HG03097 (cell line): ENCODE results near the gene MYDGF.
"Not testable (repeated sequence)": the region's sequence is repeated elsewhere in the genome, so short reads cannot be mapped to it uniquely, and the experiment has no call there.

Experiments
- ATAC-seq: cut with Tn5 transposase; IDR thresholded peaks from one replicate; pipeline ENCODE4 v1.9.1; 2021; ENCODE audit not compliant: unreplicated experiment, low FRiP score

Gene MYDGF

DNA sequence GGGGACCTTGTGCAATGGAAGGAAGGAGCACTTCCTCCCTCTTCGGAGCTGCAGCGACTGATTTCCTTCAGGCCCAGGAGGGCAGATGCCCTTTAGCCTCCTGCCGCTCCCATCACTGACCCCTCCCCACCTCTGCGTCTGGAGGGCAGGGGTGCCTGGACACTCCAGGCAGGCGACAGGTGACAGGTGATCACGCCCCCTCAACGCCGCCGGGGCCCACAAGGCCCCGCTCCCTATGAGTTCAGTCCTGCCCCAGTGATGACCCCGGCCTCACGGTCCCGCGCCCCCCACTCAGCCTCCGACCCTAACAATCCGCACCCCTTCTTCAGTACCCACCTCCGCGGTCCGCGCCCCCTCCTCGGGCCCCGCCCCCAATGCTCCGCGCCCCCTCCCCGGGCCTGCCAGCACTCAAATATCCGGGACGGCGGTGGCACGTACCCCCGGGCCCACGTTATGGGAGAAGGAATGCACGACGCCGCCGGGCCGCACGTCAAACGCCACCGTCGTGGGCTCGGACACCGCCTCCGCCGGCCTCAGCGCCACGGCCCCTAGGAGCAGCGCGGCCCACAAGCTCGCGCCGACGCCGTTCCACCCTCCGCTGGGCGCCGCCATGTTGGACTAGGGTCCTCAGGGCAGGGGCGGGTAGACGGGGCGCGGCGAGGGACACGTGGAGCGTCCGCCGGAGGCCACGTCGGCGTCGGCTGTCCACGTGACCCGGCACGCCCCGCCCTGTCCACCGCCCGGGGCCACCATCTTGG lies at the start of gene MYDGF:
Gene MYDGF, minus strand, starts transcription at position 620 of the 758 bp plus-strand sequence. Its CDS starts 8 bp downstream, at position 612.
- ATAC-seq, result no peak

DNA sequence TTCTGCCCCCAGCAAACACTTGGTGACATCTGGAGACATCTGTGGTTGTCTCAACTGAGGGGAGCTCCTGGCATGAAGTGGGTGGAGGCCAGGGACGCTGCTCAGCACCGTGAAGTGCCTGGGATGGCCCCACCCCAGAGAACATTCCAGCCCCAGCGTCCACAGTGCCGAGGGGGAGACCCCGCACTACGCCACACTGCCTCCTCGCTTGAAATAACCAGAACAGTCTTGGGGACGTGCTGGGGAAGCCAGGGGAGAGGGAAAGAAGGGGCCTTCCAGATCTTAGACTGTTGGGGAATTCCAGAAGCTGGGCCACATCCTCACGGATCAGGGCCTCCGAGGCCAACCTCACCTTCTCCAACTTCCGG lies 49.3 kb upstream of the MYDGF start:
- ATAC-seq, result no peak

DNA sequence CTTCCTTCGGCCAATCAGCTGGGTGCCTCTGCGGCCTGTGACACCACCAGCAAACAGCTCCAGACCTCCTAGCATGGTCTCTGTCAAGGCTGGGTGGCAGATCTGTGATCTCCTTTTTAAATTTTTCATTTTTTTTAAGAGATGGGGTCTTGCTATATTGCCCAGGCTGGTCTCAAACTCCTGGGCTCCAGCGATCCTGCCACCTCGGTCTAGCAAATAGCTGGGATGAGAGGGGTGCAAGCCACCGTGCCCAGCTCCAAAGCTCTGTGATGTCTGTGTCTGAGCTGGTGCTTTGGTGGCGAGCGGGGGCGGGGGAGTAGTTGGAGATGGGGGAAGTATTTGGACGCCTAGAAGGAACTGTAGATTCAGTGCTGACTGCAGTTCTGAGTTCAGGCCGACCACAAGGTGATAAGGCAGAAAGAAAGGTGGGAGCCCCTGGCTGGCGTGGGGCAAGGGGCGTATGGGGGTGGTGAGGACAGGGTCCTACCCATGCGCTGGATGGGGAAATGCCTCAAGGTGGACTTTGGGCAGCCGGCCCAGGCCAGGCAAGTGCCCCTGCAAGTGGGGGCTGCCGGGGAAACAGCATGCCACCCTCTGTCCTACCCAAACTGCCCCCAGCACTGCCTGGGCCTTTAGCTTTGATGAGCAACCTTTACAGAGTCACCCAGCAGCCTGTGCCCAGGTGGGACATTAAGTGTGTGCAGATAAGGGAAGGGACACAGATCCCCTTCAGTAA lies 48.0 kb upstream of the MYDGF start:
- ATAC-seq, result no peak

DNA sequence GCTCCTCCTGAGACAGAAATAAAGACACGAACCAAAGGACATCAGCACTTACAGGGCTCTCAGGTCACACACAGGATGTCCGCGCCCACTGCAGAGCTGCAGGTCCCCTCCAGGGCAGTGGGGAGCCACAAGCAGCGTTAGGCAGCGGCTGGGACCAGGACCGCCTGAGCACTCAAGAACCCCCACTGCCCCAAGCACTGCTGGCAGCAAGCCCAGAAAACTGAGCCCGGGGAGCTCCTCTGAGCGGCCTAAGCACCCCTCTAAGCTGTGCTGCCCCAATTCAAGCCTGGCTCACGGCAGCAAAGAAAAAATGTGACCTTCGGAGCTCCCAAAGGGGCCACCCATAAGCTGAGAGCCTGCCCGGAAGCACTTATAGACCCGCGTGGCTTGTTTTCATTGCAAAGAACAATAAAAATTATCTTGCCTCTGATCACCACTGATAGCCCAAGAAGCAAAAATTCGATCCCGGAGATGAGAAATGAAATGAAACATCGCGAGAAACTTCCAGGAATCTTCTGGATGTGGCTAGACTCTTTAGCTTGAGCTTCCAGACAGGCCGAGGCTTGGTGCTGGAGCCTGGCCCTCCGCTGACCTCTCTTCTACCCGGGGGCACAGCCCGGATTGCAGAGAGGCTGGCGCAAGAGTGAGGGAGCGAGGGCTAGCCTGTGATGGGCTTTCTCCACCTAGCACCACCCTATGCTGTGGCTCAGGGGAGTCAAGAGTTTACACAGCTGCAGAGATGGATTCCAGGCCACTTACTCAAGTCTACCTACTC lies 47.2 kb upstream of the MYDGF start:
- no peak for ATAC-seq

DNA sequence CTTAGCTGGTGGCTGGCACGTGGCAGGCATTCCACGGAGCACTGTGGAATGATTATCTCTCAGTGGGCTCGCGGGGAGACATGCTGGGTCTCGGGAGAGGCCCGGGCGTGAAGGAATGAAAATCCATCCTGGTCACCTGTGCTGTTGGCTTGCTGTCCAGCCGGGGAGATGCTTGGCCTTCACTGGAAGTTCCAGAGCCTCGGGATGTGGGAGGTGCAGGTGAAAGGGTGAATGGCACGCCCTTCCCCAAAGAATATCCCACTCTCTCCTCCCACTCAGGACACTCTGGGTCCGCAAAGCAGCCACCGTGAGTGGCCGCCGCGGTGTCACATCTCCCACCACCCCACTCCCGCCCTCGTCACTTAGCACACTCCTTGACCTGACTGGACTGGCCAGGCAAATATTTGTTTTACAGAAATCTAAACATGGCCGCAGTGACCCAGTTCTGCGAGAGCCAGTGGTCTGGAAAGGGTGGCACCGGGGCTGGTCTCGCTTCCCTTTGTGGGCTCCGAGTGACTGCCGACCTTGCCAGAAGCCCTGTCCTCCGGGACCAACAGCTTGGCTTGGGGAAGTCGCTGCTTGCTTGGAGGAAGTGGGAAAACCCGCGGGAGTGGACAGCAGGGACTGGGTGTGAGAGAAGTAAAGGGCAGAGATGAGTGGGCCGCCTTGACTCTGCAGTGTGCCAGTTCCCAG lies 45.5 kb upstream of the MYDGF start:
- ATAC-seq, result no peak

DNA sequence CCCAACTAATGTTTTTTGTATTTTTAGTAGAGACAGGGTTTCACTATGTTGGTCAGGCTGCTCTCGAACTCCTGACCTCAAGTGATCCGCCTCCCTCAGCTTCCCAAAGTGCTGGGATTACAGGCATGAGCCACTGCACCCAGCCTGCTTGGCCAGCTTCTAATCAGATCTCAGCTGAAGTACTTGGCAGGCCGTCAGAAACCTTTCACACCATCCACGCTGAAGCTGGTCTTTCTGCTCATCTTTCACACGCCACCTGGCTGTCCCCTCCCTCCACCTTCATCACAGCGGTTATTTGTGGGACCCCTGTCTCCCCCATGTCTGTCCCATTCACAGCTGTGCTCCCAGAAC lies 45.0 kb upstream of the MYDGF start:
- ATAC-seq, result not testable (repeated sequence)

DNA sequence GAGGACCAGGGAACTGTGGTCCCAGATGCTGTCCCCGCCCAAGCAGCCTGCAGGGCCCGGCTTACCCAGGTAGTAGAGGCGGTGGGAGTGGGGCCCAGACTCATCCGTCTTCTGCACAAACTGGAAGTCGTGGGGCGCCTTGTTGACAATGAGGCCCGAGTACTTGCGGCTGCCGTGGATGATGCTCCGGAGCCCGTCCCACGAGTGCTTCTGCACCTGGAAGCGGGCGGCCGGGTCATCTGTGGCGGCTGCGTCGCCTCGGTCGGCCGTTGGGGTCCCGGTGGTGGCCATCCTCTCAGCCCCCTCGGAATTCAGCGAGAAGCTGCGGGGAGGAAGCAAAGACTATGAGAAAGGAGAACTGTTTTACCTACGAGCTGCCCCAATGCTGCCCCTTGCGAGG lies 43.9 kb upstream of the MYDGF start:
- no peak for ATAC-seq

DNA sequence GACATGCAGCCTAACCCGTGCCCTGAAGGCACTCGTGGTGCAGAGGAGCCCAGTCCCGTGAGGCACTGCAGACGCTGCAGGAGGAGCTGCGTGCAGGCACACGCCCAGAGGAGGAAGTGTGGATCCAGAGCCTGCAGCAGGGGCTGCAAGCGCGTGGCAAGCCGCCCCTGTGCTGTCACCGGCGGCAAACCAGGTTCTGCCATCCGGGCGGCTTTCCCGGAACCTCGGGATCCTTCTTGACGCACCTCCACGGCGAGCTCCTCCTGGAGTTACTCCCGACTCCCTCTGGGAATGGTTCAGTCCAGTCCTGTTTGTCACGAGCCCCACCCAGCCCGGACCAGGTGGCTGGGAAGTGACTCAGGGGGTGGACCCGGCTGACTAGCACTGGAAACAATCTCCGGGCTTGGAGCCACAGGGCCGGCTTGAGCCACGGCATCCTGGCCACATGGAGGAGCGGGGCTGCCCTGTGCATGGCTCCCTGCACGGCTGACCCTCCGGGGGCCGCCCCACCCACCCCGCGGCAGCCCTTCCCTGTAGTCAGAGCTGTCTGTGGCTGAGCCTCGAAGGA lies 43.3 kb upstream of the MYDGF start:
- ATAC-seq, result no peak

DNA sequence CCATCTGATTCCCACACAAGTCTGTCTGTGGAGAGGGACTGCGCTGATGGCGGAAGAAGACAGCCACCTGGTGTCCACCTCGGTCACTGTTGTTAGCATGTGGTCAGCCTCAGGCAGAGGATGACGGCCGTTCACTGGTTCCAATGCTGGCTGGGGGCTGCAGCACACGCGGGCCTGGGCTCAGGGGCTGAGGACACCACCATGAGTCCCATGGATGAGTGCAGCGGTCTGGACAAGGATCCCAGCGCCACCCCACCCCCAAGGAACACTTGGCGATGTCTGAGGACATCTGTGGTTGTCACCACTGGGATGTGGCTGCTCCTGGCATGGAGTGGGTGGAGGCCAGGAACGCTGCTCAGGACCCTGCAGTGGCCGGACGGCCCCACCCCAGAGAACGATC lies 42.6 kb upstream of the MYDGF start:
- ATAC-seq, result no peak

DNA sequence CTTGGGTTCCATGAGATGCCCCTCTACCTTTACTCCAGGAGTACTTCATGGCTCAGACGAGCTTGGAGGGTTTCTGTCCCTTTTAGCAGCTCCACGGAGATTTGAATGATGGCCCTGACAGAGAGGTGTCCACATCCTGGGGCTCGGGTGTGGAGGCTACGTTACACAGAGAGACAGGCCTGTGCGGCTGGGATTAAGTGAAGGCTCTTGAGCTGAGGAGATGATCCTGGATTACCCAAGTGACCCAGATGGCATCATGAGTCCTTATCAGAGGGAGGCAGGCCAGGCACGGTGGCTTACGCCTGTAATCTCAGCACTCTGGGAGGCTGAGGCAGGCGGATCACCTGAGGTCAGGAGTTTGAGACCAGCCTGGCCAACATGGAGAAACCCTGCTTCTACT lies 41.1 kb upstream of the MYDGF start:
- no peak for ATAC-seq

DNA sequence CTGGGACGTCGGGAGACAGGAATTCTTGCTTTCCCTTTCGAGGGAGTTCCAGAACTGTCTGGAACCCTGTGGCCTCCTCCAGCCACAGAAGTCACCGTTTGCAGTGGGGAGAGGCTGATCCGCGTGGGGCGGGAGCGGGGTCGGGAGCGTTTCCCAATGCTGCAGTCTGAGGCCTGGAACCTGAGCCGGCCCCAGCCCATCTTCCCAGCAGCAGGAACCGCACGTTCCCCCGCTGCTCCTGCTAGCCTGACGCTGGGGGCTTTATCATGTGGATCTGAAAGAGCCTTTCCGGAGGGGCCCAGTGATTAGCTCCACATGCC lies 40.1 kb upstream of the MYDGF start:
- ATAC-seq, result no peak

DNA sequence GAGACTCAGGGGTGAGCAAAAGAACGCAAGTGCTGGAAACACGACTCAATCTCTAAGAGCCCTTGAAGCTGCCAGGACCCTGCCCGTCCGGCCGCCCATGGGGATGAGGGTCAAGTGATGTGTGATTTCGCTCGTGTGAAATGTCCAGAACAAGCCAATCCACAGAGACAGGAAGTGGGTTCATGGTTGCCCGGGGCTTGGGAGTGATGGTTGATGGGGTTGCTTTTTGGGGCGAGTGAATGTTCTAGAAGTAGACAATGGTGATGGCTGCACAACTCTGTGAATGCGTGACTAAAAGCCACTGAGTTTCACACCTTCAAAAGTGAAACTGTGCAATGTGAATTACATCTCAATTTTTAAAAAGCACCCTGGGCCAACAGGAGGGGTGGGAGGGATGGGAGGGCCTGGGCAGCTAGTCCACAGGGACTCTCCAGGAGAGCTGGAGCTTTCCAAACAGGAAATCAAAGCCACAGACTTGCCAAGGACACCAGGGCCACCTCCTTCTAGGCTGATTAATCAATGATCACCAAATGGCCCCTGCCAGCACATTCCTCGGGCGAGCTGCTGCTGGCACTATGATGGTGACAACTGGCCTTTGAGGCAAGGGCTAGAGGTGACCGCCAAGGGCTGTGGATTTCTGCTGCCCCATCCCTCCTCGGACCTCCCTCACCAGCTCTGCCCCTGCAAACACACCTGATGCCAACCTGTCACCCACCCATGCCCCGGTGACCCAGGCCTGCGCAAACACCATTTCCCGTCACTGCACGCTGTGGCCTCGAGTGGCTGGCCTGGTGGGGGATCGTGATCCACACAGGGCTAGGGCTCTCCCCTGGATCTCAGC lies 39.5 kb upstream of the MYDGF start:
- no peak for ATAC-seq

DNA sequence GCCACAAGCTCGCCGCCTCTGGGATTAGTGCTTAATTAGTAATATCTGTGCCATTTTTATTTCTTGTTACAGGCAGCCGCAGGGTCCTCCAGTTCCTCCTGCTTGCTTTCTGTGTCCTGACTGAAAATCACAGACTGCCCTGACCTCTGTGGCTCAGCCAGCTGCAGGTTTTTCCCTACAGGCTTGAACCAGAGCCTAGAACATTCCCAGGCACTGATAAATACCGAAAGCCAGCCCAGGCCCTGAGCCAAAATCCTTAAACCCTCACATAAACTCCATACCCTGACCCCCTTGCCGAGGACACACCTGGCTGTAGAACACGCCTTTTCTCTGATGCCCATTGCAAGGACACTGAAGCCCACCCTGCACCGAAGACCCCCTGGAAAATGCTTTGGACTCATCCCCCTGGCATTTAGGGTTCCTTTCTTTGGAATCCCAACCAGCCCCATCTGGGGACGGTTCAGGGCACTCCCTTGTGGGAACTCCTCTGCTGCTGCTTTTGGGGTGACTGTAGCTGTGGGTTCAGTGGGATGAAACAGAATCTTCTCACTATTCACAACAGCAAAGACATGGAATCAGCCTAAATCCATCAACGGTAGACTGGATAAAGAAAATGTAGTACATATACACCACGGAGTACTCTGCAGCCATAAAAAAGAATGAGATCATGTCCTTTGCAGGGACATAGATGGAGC lies 38.0 kb upstream of the MYDGF start:
- ATAC-seq, result no peak

DNA sequence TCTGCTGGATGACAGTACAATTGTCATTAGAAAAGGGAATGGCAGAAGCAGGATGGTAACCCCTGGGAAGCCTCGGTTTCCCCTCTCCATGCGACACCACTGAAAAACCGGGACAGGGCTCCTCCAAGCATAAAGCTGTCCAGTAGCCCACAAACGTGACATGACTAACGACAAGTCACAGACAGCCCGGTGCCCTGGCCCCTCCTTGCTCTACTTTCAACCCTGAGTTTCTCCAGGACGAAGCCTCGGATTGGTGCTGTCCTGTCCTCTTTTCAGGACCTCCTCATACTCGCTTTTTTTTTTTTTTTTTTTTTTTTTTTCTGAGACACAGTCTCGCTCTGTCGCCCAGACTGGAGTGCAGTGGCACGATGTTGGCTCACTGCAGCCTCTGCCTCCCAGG lies 37.2 kb upstream of the MYDGF start:
- no peak for ATAC-seq

DNA sequence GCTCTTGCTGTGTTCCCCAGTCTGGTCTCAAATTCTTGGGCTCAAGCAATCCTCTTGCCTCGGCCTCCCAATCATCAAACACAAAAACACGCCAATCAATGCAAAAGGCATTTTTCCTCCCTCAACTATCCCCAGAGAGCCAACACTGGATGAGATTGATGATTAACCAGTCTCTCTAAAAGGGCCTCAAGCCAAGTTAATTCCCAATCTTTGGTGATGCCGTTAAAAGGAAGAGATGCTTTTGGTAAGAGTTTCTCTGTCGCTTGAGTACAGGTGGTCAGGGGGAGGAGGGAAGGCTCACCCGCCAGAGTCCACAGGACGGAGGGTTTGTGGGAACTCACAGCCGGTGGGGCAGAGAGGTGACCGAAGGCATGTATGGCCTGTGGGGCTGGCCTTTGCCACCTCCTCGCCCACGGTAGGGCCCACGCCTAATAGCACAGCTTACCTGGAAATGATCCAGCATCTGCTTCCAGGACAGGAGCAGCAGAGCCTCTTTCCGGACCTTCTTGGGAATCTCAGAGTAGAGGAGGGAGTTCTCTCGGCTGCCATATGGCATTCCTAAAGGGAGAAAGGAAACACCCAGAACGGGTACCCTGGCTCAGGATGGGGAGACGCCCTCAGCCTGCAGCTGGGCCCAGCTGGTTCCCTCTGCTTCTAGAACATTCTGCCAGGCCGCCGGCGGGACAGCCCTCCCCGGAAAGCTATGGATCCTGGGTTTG lies 35.4 kb upstream of the MYDGF start:
- ATAC-seq, result no peak

DNA sequence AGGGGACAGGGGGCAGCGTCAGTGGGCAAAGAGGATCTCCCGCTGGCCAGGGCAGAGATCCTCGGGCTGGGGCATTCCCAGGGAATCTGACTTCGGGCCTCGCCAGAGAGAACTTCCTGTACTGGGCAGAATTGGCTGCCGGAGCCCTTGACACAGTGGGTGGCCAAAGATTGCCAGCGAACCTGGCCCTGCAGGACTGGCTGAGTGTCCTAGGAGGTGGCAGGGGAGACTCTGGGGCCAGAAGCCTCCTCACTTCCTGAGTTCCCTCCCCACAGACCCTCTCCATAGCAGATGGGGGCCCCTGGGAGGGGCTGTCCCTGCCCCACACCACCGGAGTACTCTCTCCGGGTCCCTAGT lies 34.2 kb upstream of the MYDGF start:
- ATAC-seq, result no peak

DNA sequence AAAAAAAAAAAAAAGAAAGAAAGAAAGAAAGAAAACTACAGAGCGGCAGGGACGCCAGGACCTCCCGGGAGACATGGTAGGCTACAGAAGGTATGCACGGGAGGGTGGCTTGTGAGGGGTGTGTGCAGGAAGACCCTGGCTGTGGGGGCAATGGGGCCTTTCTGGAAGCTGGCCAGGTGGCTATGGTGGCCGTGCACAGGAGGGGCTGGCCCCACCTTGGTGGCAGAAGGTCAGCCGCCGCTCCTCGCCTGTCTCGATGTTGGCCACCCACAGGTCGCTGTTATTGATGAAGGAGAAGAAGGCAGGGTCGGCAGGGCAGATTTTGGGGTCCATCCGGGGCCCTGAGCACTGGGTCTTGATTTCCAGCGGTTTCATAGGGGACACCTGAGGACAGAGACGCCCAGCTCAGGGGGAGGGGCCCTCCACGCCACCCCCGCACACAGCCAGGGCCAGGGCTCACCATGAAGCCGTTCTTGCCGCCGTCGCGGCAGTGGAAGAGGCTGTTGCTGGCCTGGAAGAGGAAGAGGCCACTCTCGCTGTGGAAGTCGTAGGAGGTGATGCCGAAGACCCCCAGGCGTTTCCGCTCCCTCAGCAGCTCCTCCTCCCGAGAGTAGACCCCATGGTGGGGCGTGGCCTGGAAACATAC lies 33.7 kb upstream of the MYDGF start:
- no peak for ATAC-seq

DNA sequence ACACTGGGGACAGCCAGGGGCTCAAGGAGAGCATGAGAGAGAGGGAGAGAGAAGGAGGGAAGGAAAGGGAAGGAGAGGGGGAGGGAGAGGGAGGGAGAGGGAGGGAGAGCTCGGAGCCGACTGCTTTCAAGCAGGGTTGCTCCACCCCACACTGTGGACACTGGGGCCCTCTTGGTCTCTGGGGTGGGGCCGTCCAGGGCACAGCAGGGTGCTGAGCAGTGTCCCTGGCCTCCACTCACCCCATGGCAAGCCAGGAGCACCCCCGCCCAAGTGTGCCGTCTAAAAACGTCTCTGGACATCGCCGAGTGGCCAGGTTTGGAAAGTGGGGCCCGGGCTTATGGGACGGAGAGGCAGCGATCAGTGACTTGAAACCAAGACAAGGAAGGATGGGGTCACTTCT lies 32.6 kb upstream of the MYDGF start:
- ATAC-seq, result no peak
